Measurements from ENCODE around the gene LAMB1. TPM values are rescaled to one million over a fixed set of nuclear protein-coding genes. Genes with fewer than 3 reads are reported as not detected.

LAMB1 gene
- total and polyA plus RNA-seq, 2 of the 13 experiments (the other 11 are each of a cell fraction or from before 2014, with no cell fraction given): 109 to 124 TPM

- no peak for TF ChIP-seq PHF21A (CRISPR knock-in tag; IDR thresholded peaks at IDR 0.05)
- TF ChIP-seq ZMYM2 (CRISPR knock-in tag; IDR thresholded peaks at IDR 0.05): no peak
Measured at GRCh38 chr7:108009873-108010272, 6.9 kb upstream of the LAMB1 start (continued).

DNA sequence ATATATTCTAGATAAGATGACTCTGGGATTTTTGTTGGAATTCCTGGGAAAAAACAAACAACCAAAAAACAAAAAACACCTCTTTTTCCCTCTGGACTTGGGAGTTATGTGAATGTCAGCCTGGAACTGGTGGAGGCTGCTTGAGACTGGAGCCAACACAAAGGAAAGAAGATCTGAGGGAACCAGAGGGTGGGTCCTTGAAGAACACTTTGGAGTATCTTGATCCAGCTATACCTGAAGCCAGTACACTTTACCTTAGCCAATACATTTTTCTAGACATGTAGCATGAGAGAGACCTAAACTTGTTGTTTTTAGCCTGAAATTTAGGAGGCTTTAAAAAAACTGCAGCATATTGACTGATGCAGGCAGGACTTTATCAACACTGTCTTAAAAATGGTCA, 5.9 kb upstream of the LAMB1 start:
- intact Hi-C loops (cut with micrococcal nuclease; ENCODE audit: unreplicated experiment): no loop called here
- Histone ChIP-seq H3K4me1 (ENCODE audit: insufficient read depth, low read length) (peaks cover 95% of the 10 kb centered on the region), H3K4me3 (replicated peaks in 1 of 3; ENCODE audit: insufficient read depth in 1 of 3, low read depth in 2 of 3, low read length in 3 of 3) (no peak overlapping the region), H3K27me3 (ENCODE audit: control insufficient read depth in 1 of 2, insufficient read depth in 2 of 2, low read length in 2 of 2) (no peaks in the 10 kb centered on the region), H3K9ac (ENCODE audit: insufficient read depth, low read depth, low read length) (no peak overlapping the region), H3K36me3 (replicated peaks in 1 of 2; ENCODE audit: control insufficient read depth in 1 of 2, insufficient read depth in 2 of 2, low read length in 2 of 2) (no peaks in the 10 kb centered on the region), H3K4me2 (ENCODE audit: low read depth, low read length) (no peak overlapping the region), H3K79me2 (ENCODE audit: insufficient read depth, low read length) (no peaks in the 10 kb centered on the region), H3K27ac (ENCODE audit: extremely low read length, insufficient read depth, low read length) (no peak overlapping the region), H3K9me3 (ENCODE audit: low read length) (no peaks in the 10 kb centered on the region), H4K20me1 (ENCODE audit: insufficient read depth, low read length) (no peaks in the 10 kb centered on the region), H2AFZ (ENCODE audit: low read length) (no peak overlapping the region)
- ATAC-seq (no peak), DNase-seq (ENCODE audit: low spot score) (no peak), FAIRE-seq (no peak)
- in situ Hi-C loops (cut with HindIII; ENCODE audit: extremely low pct_ligation_motif_present, low pct_unique_long_range_greater_than_20kb): no loop called here
- ChIA-PET POLR2A (no interaction called here), CTCF (ENCODE audit: low intra/inter-chr PET ratio, low total read pairs) (no interaction called here)
- TF ChIP-seq RARG (CRISPR knock-in tag; IDR thresholded peaks at IDR 0.05; ENCODE audit: low read depth) (no peak), ZNF329 (CRISPR knock-in tag; IDR thresholded peaks at IDR 0.05; ENCODE audit: low read depth) (peak; percentile 94), ZNF891 (CRISPR knock-in tag; IDR thresholded peaks at IDR 0.05) (no peak)
- no TSS peak for BruUV-seq (replicated peaks)

DNA sequence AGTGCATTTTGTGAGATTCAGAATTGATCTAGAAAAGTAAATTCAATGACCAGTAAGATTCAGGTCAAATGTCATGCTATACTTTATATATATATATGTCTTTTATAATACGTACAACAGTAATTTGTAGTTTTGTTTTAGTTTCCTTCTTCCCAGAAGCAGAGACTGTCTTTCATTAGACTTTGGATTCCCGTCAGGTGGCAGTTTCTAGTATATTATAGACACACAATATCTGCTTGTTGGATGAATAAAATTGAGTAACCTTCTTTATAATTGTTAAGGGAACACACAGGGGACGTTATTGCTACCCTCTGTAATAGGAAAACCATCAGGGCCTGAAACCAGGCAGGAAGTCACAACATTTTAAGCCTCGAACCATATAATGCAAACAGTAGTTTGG, 5.3 kb upstream of the LAMB1 start:
- Histone ChIP-seq H3K27me3 (ENCODE audit: control insufficient read depth in 1 of 2, insufficient read depth in 2 of 2, low read length in 2 of 2) (no peaks in the 10 kb centered on the region), H4K20me1 (ENCODE audit: insufficient read depth, low read length) (no peaks in the 10 kb centered on the region), H3K36me3 (replicated peaks in 1 of 2; ENCODE audit: control insufficient read depth in 1 of 2, insufficient read depth in 2 of 2, low read length in 2 of 2) (no peaks in the 10 kb centered on the region), H2AFZ (ENCODE audit: low read length) (no peak overlapping the region), H3K4me3 (replicated peaks in 1 of 3; ENCODE audit: insufficient read depth in 1 of 3, low read depth in 2 of 3, low read length in 3 of 3) (no peak overlapping the region), H3K4me2 (ENCODE audit: low read depth, low read length) (no peak overlapping the region), H3K4me1 (ENCODE audit: insufficient read depth, low read length) (peaks cover 92% of the 10 kb centered on the region), H3K79me2 (ENCODE audit: insufficient read depth, low read length) (no peaks in the 10 kb centered on the region), H3K9me3 (ENCODE audit: low read length) (no peaks in the 10 kb centered on the region), H3K27ac (ENCODE audit: extremely low read length, insufficient read depth, low read length) (no peak overlapping the region), H3K9ac (ENCODE audit: insufficient read depth, low read depth, low read length) (no peak overlapping the region)
- intact Hi-C loops (cut with micrococcal nuclease; ENCODE audit: unreplicated experiment): no loop called here
- POLR2A ChIA-PET: no interaction called here
- no TSS peak for BruUV-seq (replicated peaks)
- in situ Hi-C loops (cut with HindIII; ENCODE audit: extremely low pct_ligation_motif_present, low pct_unique_long_range_greater_than_20kb): no loop called here
- FAIRE-seq (no peak), DNase-seq (ENCODE audit: low spot score) (no peak), ATAC-seq (no peak)
- WGBS (ENCODE audit: low lambda C conversion rate): 88% methylated on average over 4 of the region's 4 CpGs
- CTCF ChIA-PET (ENCODE audit: low intra/inter-chr PET ratio, low total read pairs): no interaction called here
- no peak for TF ChIP-seq ZNF530 (CRISPR knock-in tag; IDR thresholded peaks at IDR 0.05; ENCODE audit: low read depth)
- TF ChIP-seq RXRB (CRISPR knock-in tag; IDR thresholded peaks at IDR 0.05; ENCODE audit: borderline replicate concordance): no peak
- TF ChIP-seq, protein P1, sequence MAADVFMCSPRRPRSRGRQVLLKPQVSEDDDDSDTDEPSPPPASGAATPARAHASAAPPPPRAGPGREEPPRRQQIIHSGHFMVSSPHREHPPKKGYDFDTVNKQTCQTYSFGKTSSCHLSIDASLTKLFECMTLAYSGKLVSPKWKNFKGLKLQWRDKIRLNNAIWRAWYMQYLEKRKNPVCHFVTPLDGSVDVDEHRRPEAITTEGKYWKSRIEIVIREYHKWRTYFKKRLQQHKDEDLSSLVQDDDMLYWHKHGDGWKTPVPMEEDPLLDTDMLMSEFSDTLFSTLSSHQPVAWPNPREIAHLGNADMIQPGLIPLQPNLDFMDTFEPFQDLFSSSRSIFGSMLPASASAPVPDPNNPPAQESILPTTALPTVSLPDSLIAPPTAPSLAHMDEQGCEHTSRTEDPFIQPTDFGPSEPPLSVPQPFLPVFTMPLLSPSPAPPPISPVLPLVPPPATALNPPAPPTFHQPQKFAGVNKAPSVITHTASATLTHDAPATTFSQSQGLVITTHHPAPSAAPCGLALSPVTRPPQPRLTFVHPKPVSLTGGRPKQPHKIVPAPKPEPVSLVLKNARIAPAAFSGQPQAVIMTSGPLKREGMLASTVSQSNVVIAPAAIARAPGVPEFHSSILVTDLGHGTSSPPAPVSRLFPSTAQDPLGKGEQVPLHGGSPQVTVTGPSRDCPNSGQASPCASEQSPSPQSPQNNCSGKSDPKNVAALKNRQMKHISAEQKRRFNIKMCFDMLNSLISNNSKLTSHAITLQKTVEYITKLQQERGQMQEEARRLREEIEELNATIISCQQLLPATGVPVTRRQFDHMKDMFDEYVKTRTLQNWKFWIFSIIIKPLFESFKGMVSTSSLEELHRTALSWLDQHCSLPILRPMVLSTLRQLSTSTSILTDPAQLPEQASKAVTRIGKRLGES (CRISPR knock-in tag; IDR thresholded peaks at IDR 0.05; ENCODE audit: borderline replicate concordance): no peak
- TF ChIP-seq IKZF4 (CRISPR knock-in tag; IDR thresholded peaks at IDR 0.05; ENCODE audit: borderline replicate concordance, low read depth, not compliant biosample characterization): no peak
- no peak for TF ChIP-seq ZBTB7B (CRISPR knock-in tag; IDR thresholded peaks at IDR 0.05)
- TF ChIP-seq TAF1 (CRISPR knock-in tag; IDR thresholded peaks at IDR 0.05): no peak
- TF ChIP-seq, protein P2, sequence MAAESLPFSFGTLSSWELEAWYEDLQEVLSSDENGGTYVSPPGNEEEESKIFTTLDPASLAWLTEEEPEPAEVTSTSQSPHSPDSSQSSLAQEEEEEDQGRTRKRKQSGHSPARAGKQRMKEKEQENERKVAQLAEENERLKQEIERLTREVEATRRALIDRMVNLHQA (CRISPR knock-in tag; IDR thresholded peaks at IDR 0.05): no peak
- no peak for TF ChIP-seq HNF1B (CRISPR knock-in tag; IDR thresholded peaks at IDR 0.05)
- no peak for TF ChIP-seq ZNF746 (CRISPR knock-in tag; IDR thresholded peaks at IDR 0.05)

Data from HepG2 (cell line).